ENCODE results near the gene FAM171A2.

The FAM171A2 gene

DNA sequence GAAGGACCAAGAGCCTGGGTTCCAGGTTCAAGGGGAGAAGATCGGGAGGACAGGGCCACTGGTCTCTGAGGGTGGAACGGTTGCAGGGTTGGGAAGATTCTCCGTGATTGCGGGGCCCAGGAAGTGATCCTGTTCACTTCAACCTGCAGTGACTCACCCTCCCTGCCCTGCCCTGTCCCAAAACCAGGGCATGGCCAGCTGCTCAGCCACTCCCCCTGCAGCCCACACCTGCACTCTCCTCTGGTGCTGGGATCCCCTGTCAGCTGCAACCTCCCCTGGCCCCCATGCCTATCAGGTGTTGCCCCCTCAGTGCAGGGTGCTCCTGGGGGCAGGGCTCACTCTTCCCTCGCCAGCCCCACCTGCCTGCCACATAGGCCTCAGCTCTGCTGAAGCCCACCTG, 54.2 kb downstream of the FAM171A2 start:
- no peak for TF ChIP-seq CTCF (IDR thresholded peaks at IDR 0.05; ENCODE audit: borderline replicate concordance, insufficient read depth, low read depth, low read length)
- H3K4me3 ChIP-seq (ENCODE audit: low read depth, low read length), result no peak overlapping the region

GRCh38 chr17:44308865-44309264, 54.8 kb downstream of the FAM171A2 start:
- H3K4me3 ChIP-seq (ENCODE audit: low read depth, low read length), result no peak overlapping the region
- TF ChIP-seq CTCF (IDR thresholded peaks at IDR 0.05; ENCODE audit: borderline replicate concordance, insufficient read depth, low read depth, low read length), result no peak

DNA sequence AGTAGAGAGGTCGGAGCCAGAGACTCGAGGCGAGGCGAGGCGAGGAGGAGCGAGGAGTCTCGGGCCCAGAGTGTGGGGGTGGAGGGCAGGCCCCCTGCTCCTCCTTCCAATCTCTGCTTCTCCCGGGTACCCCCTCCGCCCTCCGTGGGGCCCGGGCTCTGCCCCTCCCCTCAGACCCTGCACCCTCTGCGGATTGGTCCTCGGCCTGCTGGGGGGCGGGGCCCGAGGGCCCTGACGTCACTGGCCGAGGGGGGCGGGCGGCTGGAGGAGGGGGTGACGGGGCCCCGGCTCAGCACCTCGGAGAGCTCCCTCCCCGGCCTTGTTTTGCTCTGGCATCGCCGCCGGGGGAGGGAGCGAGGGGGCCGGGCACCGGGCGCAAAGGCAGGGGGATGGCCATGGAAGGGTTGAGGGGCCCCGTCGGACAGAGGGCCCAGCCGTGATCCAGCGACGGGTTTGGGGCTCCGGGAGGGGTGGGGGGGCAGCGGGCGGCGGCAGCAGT, 55.3 kb downstream of the FAM171A2 start, which contains the start of gene RUNDC3A:
Gene RUNDC3A (plus strand): TSS at position 282 of the 499 bp plus-strand sequence. CDS start 232 bp downstream, outside the sequence.
- TF ChIP-seq CTCF (IDR thresholded peaks at IDR 0.05; ENCODE audit: borderline replicate concordance, insufficient read depth, low read depth, low read length), result no peak
- H3K4me3 ChIP-seq (ENCODE audit: low read depth, low read length), result peak within 1 kb of the TSS; percentile 14

GRCh38 chr17:44307387-44308186, 56.1 kb downstream of the FAM171A2 start:
- no peak for TF ChIP-seq CTCF (IDR thresholded peaks at IDR 0.05; ENCODE audit: borderline replicate concordance, insufficient read depth, low read depth, low read length)
- no peak overlapping the region for H3K4me3 ChIP-seq (ENCODE audit: low read depth, low read length)

- TF ChIP-seq CTCF (IDR thresholded peaks at IDR 0.05; ENCODE audit: borderline replicate concordance, insufficient read depth, low read depth, low read length), result no peak
- no peak overlapping the region for H3K4me3 ChIP-seq (ENCODE audit: low read depth, low read length)
These were observed 59.0 kb downstream of the FAM171A2 start for GRCh38 chr17:44304651-44305050.
